HG03095 (cell line): ENCODE data around the gene COMMD4.
"Not testable (repeated sequence)": the region's sequence is repeated elsewhere in the genome, so short reads cannot be mapped to it uniquely, and the experiment has no call there.

ENCODE experiments used
- ATAC-seq: cut with Tn5 transposase; IDR thresholded peaks from one replicate; pipeline ENCODE4 v1.9.1; 2021; ENCODE audit warnings: moderate library complexity; ENCODE audit not compliant: unreplicated experiment

The COMMD4 gene

GRCh38 chr15:75369897-75370581, 34.2 kb downstream of the COMMD4 start:
- ATAC-seq: no peak

DNA sequence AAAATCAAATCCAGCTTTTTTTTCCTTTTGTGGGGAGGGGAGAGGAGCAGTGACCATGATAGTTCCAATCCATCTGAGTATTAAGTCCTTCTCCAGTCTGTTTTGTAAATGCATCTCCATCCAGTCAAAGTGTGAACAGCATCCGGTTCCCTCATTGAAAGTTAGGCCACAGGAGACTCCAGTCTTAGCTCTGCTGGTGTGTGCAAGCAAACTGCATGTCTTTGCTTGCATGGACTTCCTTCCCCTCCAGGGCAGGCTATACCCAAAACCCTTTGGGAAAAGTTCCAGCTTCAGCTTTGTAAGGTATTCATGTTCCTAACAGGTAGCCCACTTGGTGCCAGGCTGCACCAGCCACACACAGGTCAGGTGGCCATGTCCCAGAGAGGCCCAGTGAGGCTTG, 35.6 kb downstream of the COMMD4 start:
- ATAC-seq: no peak

GRCh38 chr15:75371901-75372688, 36.2 kb downstream of the COMMD4 start:
- no peak for ATAC-seq

DNA sequence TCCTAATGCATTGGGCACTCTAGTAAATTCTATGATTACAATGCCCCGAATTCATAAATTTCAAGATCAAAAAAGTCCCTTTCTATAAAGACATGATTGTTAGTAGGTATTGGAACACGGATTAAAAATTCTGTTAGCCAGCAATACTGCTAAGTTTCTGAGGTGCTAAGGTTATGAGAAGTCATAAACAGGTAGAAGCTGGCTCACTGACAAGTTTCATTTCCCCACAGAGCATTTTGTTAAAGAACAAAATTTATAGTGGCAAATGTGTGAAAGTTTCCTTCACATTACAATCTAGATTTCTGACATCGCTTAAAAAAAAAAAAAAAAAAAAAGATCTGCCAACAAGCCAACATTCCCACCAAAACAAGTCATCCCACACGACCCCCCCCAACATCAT, 44.9 kb downstream of the COMMD4 start:
- ATAC-seq: no peak

DNA sequence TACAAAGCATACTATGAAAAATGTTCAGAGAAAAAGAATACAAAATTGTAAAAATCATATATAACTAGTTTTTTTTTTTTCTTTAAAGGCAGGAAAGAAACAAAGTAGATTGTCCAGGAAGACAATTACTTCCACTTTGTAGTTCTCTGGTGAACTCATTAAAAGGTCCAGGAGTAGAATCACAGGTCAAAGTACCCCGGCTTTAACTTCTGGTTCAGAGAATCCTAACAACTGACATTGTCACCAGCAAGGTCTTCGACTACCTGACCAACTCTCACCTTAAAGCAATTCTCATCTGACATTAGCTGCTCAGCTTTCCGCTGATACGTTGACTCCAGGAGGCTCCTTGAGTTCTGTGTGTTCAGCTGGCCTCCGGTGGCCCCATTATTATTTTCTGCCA, 48.1 kb downstream of the COMMD4 start:
- ATAC-seq: not testable (repeated sequence)
